22Rv1 (cell line): ENCODE results near the gene HLA-E.

Experiments used
- CTCF ChIP-seq: fragments of 450-650 bp; IDR thresholded peaks from 2 replicates; pipeline ENCODE4 v1.5.1; 2017; ENCODE audit warnings: mild to moderate bottlenecking
- ZFX ChIP-seq: fragments of 450-650 bp; IDR thresholded peaks from 2 replicates; pipeline ENCODE4 v1.6.1; 2017; ENCODE audit warnings: antibody characterized with exemption, borderline replicate concordance

GRCh38 chr6:30452736-30453507 lies 36.4 kb upstream of the HLA-E start:
- no peak for TF ChIP-seq CTCF
- no peak for TF ChIP-seq ZFX
